GM21390 (cell line): ENCODE results near the gene PRR14L.
A peak's percentile ranks its signal among the peaks of the same experiment; 100 is the strongest.
"Not testable (repeated sequence)": the region's sequence is repeated elsewhere in the genome, so short reads cannot be mapped to it uniquely, and the experiment has no call there.

ENCODE experiments used
- ATAC-seq: cut with Tn5 transposase; IDR thresholded peaks from one replicate; pipeline ENCODE4 v1.9.1; 2021; ENCODE audit not compliant: unreplicated experiment

The PRR14L gene

GRCh38 chr22:31683181-31684105, 66.5 kb downstream of the PRR14L start:
- ATAC-seq: no peak

- no peak for ATAC-seq
Observed at GRCh38 chr22:31682751-31683150, 67.2 kb downstream of the PRR14L start.

GRCh38 chr22:31681349-31682345, 68.3 kb downstream of the PRR14L start:
- ATAC-seq: no peak

- ATAC-seq: no peak
Observed at GRCh38 chr22:31680861-31681341, 69.0 kb downstream of the PRR14L start.

GRCh38 chr22:31678748-31679147, 71.2 kb downstream of the PRR14L start:
- no peak for ATAC-seq

GRCh38 chr22:31676700-31677099, 73.2 kb downstream of the PRR14L start:
- peak; percentile 82 for ATAC-seq

- ATAC-seq: not testable (repeated sequence)
Observed at GRCh38 chr22:31674219-31674618, 75.7 kb downstream of the PRR14L start.

GRCh38 chr22:31668849-31669248, 81.1 kb downstream of the PRR14L start:
- not testable (repeated sequence) for ATAC-seq

GRCh38 chr22:31662668-31663037, 87.3 kb downstream of the PRR14L start:
- ATAC-seq: no peak

- ATAC-seq: peak; percentile 68
Observed at GRCh38 chr22:31661851-31662667, 87.9 kb downstream of the PRR14L start, which contains the start of gene PISD. PISD (minus strand) TSS chr22:31662215; CDS start chr22:31662208, 7 bp downstream.

- ATAC-seq: not testable (repeated sequence)
Observed at GRCh38 chr22:31660860-31661341, 89.0 kb downstream of the PRR14L start.

- no peak for ATAC-seq
Observed at GRCh38 chr22:31659246-31659645, 90.7 kb downstream of the PRR14L start.

- no peak for ATAC-seq
Observed at GRCh38 chr22:31654408-31654807, 95.5 kb downstream of the PRR14L start.

GRCh38 chr22:31653944-31654343, 96.0 kb downstream of the PRR14L start:
- ATAC-seq: no peak

GRCh38 chr22:31652911-31653684, 96.8 kb downstream of the PRR14L start:
- ATAC-seq: no peak

GRCh38 chr22:31652088-31652487, 97.8 kb downstream of the PRR14L start:
- no peak for ATAC-seq

GRCh38 chr22:31651664-31652063, 98.3 kb downstream of the PRR14L start:
- ATAC-seq: no peak

GRCh38 chr22:31650391-31650790, 99.5 kb downstream of the PRR14L start:
- no peak for ATAC-seq

GRCh38 chr22:31647523-31648320, 102.2 kb downstream of the PRR14L start:
- no peak for ATAC-seq
